ENCODE results near the gene EPS15.

EPS15 gene

GRCh38 chr1:51316113-51316845 lies 202.8 kb downstream of the EPS15 start:
- Histone ChIP-seq H3K9ac (ENCODE audit: low read length) (no peak overlapping the region), H3K9me3 (ENCODE audit: control insufficient read depth, low read depth, low read length) (no peaks in the 10 kb centered on the region), H3K4me1 (ENCODE audit: control insufficient read depth, low read depth, low read length) (no peaks in the 10 kb centered on the region), H3K27me3 (ENCODE audit: control insufficient read depth, insufficient read depth, low read length) (no peaks in the 10 kb centered on the region), H3K36me3 (ENCODE audit: control insufficient read depth, low read depth, low read length) (no peaks in the 10 kb centered on the region), H3K4me3 (ENCODE audit: low read length) (no peak overlapping the region), H3K27ac (ENCODE audit: low read length) (no peak overlapping the region)

- H3K36me3 ChIP-seq (ENCODE audit: control insufficient read depth, low read depth, low read length) = no peaks in the 10 kb centered on the region
- no peak overlapping the region for H3K9ac ChIP-seq (ENCODE audit: low read length)
- no peaks in the 10 kb centered on the region for H3K27me3 ChIP-seq (ENCODE audit: control insufficient read depth, insufficient read depth, low read length)
- no peak overlapping the region for H3K4me3 ChIP-seq (ENCODE audit: low read length)
- no peaks in the 10 kb centered on the region for H3K9me3 ChIP-seq (ENCODE audit: control insufficient read depth, low read depth, low read length)
- H3K4me1 ChIP-seq (ENCODE audit: control insufficient read depth, low read depth, low read length) = no peaks in the 10 kb centered on the region
- H3K27ac ChIP-seq (ENCODE audit: low read length) = no peak overlapping the region
Measured at GRCh38 chr1:51314974-51315373, 204.1 kb downstream of the EPS15 start.

GRCh38 chr1:51313961-51314777 lies 204.9 kb downstream of the EPS15 start:
- no peaks in the 10 kb centered on the region for H3K27me3 ChIP-seq (ENCODE audit: control insufficient read depth, insufficient read depth, low read length)
- H3K9ac ChIP-seq (ENCODE audit: low read length) = no peak overlapping the region
- H3K36me3 ChIP-seq (ENCODE audit: control insufficient read depth, low read depth, low read length) = no peaks in the 10 kb centered on the region
- H3K4me3 ChIP-seq (ENCODE audit: low read length) = no peak overlapping the region
- H3K4me1 ChIP-seq (ENCODE audit: control insufficient read depth, low read depth, low read length) = no peaks in the 10 kb centered on the region
- no peaks in the 10 kb centered on the region for H3K9me3 ChIP-seq (ENCODE audit: control insufficient read depth, low read depth, low read length)
- no peak overlapping the region for H3K27ac ChIP-seq (ENCODE audit: low read length)

GRCh38 chr1:51313268-51313852 lies 205.7 kb downstream of the EPS15 start:
- H3K9ac ChIP-seq (ENCODE audit: low read length) = no peak overlapping the region

GRCh38 chr1:51312718-51313117 lies 206.3 kb downstream of the EPS15 start:
- Histone ChIP-seq H3K4me1 (ENCODE audit: control insufficient read depth, low read depth, low read length) (no peaks in the 10 kb centered on the region), H3K9me3 (ENCODE audit: control insufficient read depth, low read depth, low read length) (no peaks in the 10 kb centered on the region), H3K27me3 (ENCODE audit: control insufficient read depth, insufficient read depth, low read length) (no peaks in the 10 kb centered on the region)

More at GRCh38 chr1:51313268-51313852, 205.7 kb downstream of the EPS15 start:
- Histone ChIP-seq H3K27me3 (ENCODE audit: control insufficient read depth, insufficient read depth, low read length) (no peaks in the 10 kb centered on the region), H3K27ac (ENCODE audit: low read length) (no peak overlapping the region), H3K9me3 (ENCODE audit: control insufficient read depth, low read depth, low read length) (no peaks in the 10 kb centered on the region), H3K4me1 (ENCODE audit: control insufficient read depth, low read depth, low read length) (no peaks in the 10 kb centered on the region), H3K4me3 (ENCODE audit: low read length) (no peak overlapping the region), H3K36me3 (ENCODE audit: control insufficient read depth, low read depth, low read length) (no peaks in the 10 kb centered on the region)

GRCh38 chr1:51311826-51312225 lies 207.2 kb downstream of the EPS15 start:
- Histone ChIP-seq H3K4me1 (ENCODE audit: control insufficient read depth, low read depth, low read length) (no peaks in the 10 kb centered on the region), H3K27me3 (ENCODE audit: control insufficient read depth, insufficient read depth, low read length) (no peaks in the 10 kb centered on the region), H3K36me3 (ENCODE audit: control insufficient read depth, low read depth, low read length) (no peaks in the 10 kb centered on the region), H3K9me3 (ENCODE audit: control insufficient read depth, low read depth, low read length) (no peaks in the 10 kb centered on the region), H3K9ac (ENCODE audit: low read length) (no peak overlapping the region), H3K4me3 (ENCODE audit: low read length) (no peak overlapping the region), H3K27ac (ENCODE audit: low read length) (no peak overlapping the region)

More at GRCh38 chr1:51312718-51313117, 206.3 kb downstream of the EPS15 start:
- Histone ChIP-seq H3K27ac (ENCODE audit: low read length) (no peak overlapping the region), H3K36me3 (ENCODE audit: control insufficient read depth, low read depth, low read length) (no peaks in the 10 kb centered on the region), H3K4me3 (ENCODE audit: low read length) (no peak overlapping the region), H3K9ac (ENCODE audit: low read length) (no peak overlapping the region)

- H3K4me3 ChIP-seq (ENCODE audit: low read length) = no peak overlapping the region
- no peaks in the 10 kb centered on the region for H3K36me3 ChIP-seq (ENCODE audit: control insufficient read depth, low read depth, low read length)
- no peak overlapping the region for H3K9ac ChIP-seq (ENCODE audit: low read length)
- no peaks in the 10 kb centered on the region for H3K27me3 ChIP-seq (ENCODE audit: control insufficient read depth, insufficient read depth, low read length)
- H3K27ac ChIP-seq (ENCODE audit: low read length) = no peak overlapping the region
- no peaks in the 10 kb centered on the region for H3K9me3 ChIP-seq (ENCODE audit: control insufficient read depth, low read depth, low read length)
- no peaks in the 10 kb centered on the region for H3K4me1 ChIP-seq (ENCODE audit: control insufficient read depth, low read depth, low read length)
Measured at GRCh38 chr1:51310871-51311613, 208.0 kb downstream of the EPS15 start.

GRCh38 chr1:51309291-51309690 lies 209.8 kb downstream of the EPS15 start:
- Histone ChIP-seq H3K9ac (ENCODE audit: low read length) (no peak overlapping the region), H3K4me1 (ENCODE audit: control insufficient read depth, low read depth, low read length) (no peaks in the 10 kb centered on the region), H3K27me3 (ENCODE audit: control insufficient read depth, insufficient read depth, low read length) (no peaks in the 10 kb centered on the region)

GRCh38 chr1:51308636-51309035 lies 210.4 kb downstream of the EPS15 start:
- Histone ChIP-seq H3K27ac (ENCODE audit: low read length) (no peak overlapping the region), H3K4me1 (ENCODE audit: control insufficient read depth, low read depth, low read length) (no peaks in the 10 kb centered on the region), H3K9ac (ENCODE audit: low read length) (no peak overlapping the region), H3K9me3 (ENCODE audit: control insufficient read depth, low read depth, low read length) (no peaks in the 10 kb centered on the region), H3K36me3 (ENCODE audit: control insufficient read depth, low read depth, low read length) (no peaks in the 10 kb centered on the region), H3K27me3 (ENCODE audit: control insufficient read depth, insufficient read depth, low read length) (no peaks in the 10 kb centered on the region), H3K4me3 (ENCODE audit: low read length) (no peak overlapping the region)

More at GRCh38 chr1:51309291-51309690, 209.8 kb downstream of the EPS15 start:
- Histone ChIP-seq H3K27ac (ENCODE audit: low read length) (no peak overlapping the region), H3K9me3 (ENCODE audit: control insufficient read depth, low read depth, low read length) (no peaks in the 10 kb centered on the region), H3K4me3 (ENCODE audit: low read length) (no peak overlapping the region), H3K36me3 (ENCODE audit: control insufficient read depth, low read depth, low read length) (no peaks in the 10 kb centered on the region)

GRCh38 chr1:51306950-51307349 lies 212.1 kb downstream of the EPS15 start:
- Histone ChIP-seq H3K4me1 (ENCODE audit: control insufficient read depth, low read depth, low read length) (no peaks in the 10 kb centered on the region), H3K36me3 (ENCODE audit: control insufficient read depth, low read depth, low read length) (no peaks in the 10 kb centered on the region), H3K27ac (ENCODE audit: low read length) (no peak overlapping the region)

GRCh38 chr1:51305371-51305823 lies 213.7 kb downstream of the EPS15 start:
- H3K9ac ChIP-seq (ENCODE audit: low read length) = no peak overlapping the region
- no peaks in the 10 kb centered on the region for H3K36me3 ChIP-seq (ENCODE audit: control insufficient read depth, low read depth, low read length)
- H3K27ac ChIP-seq (ENCODE audit: low read length) = no peak overlapping the region
- no peaks in the 10 kb centered on the region for H3K27me3 ChIP-seq (ENCODE audit: control insufficient read depth, insufficient read depth, low read length)
- no peaks in the 10 kb centered on the region for H3K4me1 ChIP-seq (ENCODE audit: control insufficient read depth, low read depth, low read length)
- H3K4me3 ChIP-seq (ENCODE audit: low read length) = no peak overlapping the region
- H3K9me3 ChIP-seq (ENCODE audit: control insufficient read depth, low read depth, low read length) = no peaks in the 10 kb centered on the region

More at GRCh38 chr1:51306950-51307349, 212.1 kb downstream of the EPS15 start:
- Histone ChIP-seq H3K27me3 (ENCODE audit: control insufficient read depth, insufficient read depth, low read length) (no peaks in the 10 kb centered on the region), H3K4me3 (ENCODE audit: low read length) (no peak overlapping the region), H3K9me3 (ENCODE audit: control insufficient read depth, low read depth, low read length) (no peaks in the 10 kb centered on the region), H3K9ac (ENCODE audit: low read length) (no peak overlapping the region)
